Ammon's horn (tissue), 1 donor: ENCODE measurements around the gene PPP1R36.
"Not testable (repeated sequence)": the region's sequence is repeated elsewhere in the genome, so short reads cannot be mapped to it uniquely, and the experiment has no call there.

Source experiments
- DNase-seq: peaks from one replicate; pipeline ENCODE4 v3.0.0-alpha.2; 2016; ENCODE audit warnings: low spot score

The PPP1R36 gene

GRCh38 chr14:64612971-64613666, 63.4 kb downstream of the PPP1R36 start:
- no peak for DNase-seq

DNA sequence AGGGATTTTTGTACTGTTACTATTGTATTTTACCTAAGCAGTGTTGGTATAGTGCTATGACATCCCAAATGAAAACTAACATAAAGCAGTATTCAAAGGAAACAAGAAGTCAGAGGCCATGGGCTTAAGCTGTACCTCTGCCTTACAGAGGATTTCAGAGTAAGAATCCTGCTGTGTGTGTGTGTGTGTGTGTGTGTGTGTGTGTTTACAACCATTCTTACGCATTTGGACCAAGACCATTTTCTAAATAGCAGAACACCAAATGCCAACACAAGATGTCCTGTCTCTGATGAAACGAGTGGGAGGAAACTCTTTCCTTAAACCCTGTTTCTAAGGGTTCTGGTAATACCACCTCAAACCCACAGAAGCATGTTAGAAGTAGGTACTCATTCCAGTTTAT, 64.4 kb downstream of the PPP1R36 start:
- no peak for DNase-seq

DNA sequence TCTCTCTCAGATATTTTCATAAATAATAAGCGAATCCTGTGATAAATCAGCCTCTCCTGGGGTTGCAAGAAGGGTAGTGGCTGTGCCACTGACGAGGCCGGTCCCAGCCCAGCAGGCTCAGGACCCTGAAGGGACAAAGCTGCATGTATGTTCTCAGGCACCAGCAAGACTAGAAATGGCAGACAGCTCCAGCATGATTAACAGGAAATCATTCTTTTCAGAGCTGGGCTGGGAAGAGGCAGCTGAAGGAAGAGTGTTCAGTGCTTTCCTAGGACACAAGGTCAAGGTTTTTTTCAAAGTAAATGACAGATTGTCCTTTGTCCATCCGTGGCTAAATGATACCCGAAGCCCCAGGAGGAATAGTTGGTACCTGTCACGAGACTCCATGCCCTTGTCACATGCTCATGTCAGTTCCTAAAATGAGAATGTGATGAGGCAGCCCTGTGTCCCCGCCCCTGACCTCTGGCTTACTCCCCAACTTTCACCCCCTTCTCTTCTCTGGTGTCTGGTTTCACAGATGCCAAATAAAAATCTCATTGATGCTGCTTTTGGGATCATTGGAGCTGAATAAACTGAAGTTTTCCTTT, 65.1 kb downstream of the PPP1R36 start:
- DNase-seq: no peak

DNA sequence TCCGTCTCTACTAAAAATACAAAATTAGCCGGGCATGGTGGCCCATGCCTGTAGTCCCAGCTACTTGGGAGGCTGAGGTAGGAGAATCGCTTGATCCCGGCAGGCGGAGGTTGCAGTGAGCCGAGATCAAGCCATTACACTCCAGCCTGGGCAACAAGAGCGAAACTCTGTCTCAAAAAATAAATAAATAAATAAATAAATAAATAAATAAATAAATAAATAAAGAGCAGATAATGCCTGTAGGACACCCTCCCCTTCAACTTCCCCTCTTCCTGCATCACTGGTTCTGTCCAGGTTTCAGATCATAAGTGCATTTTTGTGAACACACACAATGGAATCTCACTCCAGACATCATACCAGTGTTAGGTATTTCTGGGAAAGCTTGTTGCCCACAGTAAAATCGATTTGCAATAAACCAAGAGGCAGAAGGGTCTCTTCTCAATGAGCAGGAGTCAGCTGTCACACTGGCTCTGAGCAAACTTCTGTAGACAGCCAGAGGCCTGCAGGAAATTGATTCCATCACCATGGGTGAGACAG, 68.2 kb downstream of the PPP1R36 start:
- DNase-seq: not testable (repeated sequence)

GRCh38 chr14:64620910-64621309, 71.1 kb downstream of the PPP1R36 start:
- no peak for DNase-seq

DNA sequence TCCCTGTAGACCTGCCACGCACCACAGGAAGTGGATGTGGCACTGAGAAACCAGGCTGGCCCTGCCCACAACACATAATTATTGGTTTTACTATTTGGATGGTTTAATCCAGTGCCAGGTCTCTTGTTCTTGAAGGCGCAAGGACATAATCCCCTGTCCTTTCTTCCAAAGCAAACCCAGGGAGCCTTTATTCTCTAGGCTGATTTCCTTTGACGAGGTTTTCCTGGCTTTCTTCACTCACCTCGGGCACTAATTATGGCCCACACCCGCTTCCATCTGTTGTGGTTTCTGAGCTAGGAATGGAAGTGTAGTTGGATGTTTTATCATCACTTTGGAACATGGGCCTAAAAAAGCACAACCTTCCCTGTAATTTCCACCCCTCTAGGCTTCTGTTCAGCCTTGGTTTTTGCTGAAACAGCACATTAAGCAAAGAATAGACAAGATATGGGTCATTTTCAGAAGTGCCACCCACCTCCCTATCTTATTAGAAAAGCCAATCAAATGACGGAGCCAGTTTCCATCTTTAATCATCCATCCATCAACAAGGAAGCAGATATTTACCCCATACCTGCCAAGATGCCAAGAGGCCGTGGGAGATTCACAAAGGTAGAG, 73.9 kb downstream of the PPP1R36 start:
- no peak for DNase-seq

DNA sequence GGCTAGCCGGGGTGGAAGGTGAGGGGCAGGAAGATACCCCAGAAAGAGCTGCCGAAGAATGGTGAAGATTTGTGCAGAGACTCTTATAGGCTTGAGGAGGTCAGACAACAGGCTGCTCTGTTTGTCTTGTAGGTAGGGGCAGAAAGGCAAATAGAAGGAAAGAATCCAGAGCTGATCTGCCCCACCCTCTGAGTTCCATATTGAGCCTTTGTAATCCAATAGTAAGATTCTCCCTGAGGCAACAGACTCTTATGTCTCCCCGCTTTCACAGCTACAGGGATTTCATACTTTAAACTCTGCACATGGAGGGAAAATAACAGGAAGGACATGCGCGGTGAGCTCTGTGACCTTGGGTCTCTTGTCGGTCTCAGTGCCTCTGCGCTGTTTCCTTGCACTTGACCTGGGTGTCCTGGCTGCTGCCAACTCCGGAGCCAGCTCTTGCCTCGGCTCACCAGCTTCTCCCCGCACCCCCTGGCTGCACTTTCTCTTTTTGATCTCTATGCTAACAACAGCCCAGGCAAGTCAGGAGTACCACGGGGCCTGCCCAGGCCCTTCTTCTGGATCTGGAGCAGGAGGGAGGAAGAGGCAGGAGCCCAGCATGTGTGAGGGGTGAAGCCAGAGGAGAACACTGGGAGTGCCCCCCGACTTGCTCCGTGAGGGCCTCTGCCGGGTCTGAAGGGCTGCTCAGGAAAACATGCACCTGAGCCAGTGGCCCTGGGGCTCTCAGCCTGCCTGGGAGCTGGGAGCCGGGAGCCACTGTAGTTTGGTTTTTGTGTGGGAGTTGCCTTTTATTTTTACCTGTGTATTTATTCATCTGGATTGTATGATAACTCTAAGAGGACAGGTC, 75.8 kb downstream of the PPP1R36 start:
- no peak for DNase-seq

GRCh38 chr14:64628940-64629408, 79.2 kb downstream of the PPP1R36 start:
- peak; percentile 83 for DNase-seq

DNA sequence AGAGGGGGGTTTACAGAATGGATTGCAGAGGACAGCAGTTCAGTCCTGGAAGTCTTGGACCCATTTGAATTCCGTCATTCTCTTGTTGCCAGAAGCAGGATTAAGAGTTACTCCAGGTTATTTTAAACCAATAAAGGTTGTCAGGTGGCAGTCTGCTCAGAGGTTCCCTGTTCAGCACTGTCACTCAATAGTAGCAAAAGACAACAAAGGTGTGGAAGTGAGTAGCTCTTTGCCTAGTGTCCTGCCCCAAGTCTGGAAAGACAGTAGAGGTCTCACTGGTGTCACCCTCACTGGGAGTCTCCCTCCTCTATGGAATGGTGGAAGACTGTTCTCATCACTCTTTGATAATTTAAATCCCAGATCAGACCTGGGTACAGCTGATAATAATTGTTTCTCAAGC, 81.0 kb downstream of the PPP1R36 start:
- DNase-seq: no peak

DNA sequence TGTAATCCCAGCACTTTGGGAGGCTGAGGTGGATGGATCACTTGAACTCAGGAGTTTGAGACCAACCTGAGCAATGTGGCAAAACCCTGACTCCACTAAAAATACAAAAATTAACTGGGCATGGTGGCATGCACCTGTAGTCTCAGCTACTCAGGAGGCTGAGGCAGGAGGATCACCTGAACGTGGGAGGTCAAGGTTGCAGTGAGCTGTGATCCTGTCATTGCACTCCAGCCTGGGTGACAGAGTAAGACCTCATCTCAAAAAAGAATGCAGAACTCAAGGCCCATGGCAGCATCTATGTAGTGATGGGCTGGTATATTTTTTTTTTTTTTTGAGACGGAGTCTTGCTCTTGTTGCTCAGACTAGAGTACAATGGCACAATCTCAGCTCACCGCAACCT, 81.5 kb downstream of the PPP1R36 start:
- not testable (repeated sequence) for DNase-seq

DNA sequence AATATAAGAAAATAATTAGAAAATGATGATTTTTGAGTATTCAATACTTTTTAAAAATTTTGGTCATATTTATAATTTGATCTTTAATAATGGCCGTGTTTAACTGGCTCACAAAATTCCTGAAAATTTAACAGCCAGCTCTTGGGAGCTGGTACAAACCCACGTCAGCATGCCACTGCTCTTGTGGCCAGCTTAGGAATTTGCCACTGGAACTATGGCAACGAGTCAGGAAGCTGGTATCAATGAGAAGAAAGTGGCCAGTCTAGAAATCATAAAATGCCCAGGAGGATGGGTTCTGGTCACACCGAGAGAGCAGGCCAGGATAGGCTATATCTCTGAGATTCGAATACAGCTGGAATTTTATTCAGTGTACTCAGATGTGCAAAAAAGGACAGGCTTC, 82.3 kb downstream of the PPP1R36 start:
- DNase-seq: no peak

DNA sequence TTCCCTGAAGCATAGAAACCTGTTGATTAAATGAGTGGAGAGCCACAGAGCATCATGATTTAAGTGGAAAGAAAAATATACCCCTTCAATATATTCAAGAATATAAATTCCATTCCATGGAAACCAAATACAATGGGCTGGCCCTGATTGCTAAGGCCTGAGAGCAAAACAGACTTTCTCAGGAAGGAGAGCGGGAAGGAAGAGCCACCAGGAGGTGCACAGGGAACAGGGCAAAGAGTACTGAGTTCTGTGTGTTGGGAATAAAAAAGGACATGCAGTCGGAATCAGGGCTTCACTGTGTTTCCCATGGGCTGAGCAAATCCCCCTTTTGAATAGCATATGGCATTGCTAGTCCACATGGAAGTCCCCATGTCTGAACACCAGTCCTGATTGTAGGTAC, 84.8 kb downstream of the PPP1R36 start:
- DNase-seq: no peak

DNA sequence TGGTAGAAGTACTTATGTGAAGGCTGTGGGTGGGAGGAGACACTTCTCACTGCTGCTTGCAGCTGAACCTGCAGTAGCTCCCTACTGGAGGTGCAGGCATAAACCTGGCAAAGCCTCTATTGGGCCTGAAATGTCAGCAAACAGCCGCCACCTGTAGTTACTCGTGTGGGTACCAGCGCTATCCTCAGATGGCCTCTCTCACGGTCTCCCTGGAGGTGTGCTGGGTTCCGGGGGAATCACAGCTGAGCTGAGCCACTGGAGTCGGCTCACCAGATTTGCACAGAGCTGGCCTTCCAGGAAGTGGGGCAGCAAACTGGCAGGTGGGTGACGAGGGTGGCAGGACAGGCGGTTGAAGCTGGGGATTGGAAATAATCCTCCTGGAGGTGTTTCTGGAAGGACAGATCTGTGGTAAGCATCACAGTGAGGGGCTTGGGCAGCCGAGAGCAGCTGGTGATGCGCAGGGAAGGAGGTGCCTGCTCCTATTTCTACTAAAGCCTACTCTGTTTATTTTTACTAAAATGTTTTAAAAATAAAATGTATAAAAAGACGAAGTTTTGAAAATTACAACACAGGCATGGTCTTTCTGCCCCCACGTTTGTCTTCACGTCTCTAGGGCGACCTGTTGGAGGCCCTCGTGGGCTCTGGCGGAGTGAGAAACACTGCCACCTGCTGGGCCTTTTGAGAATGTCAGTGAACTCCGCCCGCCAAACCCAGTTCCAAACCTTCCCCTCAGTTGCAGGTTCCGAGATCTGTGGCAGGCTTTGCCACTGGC, 86.6 kb downstream of the PPP1R36 start:
- DNase-seq: peak; percentile 86

DNA sequence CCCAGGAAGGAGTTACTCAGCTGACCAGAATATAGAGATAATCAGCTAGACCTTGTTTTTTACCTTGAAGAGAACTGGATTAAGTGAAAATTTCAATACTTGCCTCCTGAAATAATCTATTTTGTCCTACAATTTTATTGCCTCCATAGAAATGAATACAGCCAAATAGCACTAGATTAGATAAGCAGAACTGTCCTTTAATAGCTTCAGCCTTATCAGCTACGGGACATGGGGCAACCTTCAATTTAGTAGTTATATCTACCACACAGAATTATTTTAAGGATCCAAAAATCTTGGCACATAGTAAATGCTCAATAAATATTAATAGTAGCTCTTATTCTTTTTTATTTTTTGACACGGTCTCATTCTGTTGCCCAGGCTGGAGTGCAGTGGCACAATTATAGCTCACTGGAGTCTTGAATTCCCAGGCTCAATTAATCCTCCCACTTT, 87.2 kb downstream of the PPP1R36 start:
- DNase-seq: no peak

GRCh38 chr14:64637735-64638473, 88.1 kb downstream of the PPP1R36 start:
- DNase-seq: no peak

DNA sequence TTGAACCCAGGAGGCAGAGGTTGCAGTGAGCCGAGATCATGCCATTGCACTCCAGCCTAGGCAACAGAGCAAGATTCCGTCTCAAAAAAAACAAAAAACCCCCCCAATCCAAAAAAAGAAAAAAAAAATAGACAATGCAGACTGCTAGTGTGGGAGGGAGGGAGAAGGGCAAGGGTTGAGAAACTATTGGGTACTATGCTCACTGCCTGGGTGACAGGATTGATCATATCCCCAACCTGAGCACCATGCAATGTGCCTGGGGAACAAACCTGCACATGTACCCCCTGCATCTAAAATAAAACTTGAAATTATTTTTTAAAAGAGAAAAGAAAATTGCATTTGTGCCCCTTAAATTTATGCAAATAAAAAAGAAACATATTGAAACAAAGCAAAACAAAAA, 88.9 kb downstream of the PPP1R36 start:
- no peak for DNase-seq
